ENCODE results near the gene BIRC6. TPM values are rescaled to one million over a fixed set of nuclear protein-coding genes. Genes with fewer than 3 reads are reported as not detected.

The BIRC6 gene
- total and polyA plus RNA-seq, 5 donors from 2014 or later, result 18.9 to 176 (median 27.2) TPM

GRCh38 chr2:32572030-32572429, 215.2 kb downstream of the BIRC6 start:
- ATAC-seq (ENCODE audit: low read depth in 2 of 2) (no peak), DNase-seq (no peak)
- Histone ChIP-seq H3K27me3 (ENCODE audit: control insufficient read depth, insufficient read depth, low read length) (no peaks in the 10 kb centered on the region), H3K9me3 (ENCODE audit: control insufficient read depth in 2 of 2, low read length in 2 of 2) (no peaks in the 10 kb centered on the region), H3K4me1 (ENCODE audit: control insufficient read depth, insufficient read depth, low read length, poor library complexity, severe bottlenecking) (peaks cover 11% of the 10 kb centered on the region), H3K4me3 (ENCODE audit: low read depth, low read length) (peak overlapping the region; percentile 47), H3K27ac (ENCODE audit: insufficient read depth, low read length, poor library complexity, severe bottlenecking) (no peak overlapping the region), H3K36me3 (ENCODE audit: control insufficient read depth, insufficient read depth, low read length) (peaks cover 21% of the 10 kb centered on the region)
- Mint-ChIP-seq H3K27me3 (no peaks in the 10 kb centered on the region), H3K4me3 (peak overlapping the region in 1 of 4 donors; percentile 2), H3K27ac (peak overlapping the region in 1 of 3 donors; percentile 17), H3K9me3 (peaks cover 0 to 1% (median 0%) of the 10 kb centered on the region in 7 donors), H3K4me1 (peaks cover 30 to 44% (median 38%) of the 10 kb centered on the region in 4 donors), H3K36me3 (peaks cover 43% of the 10 kb centered on the region)

DNA sequence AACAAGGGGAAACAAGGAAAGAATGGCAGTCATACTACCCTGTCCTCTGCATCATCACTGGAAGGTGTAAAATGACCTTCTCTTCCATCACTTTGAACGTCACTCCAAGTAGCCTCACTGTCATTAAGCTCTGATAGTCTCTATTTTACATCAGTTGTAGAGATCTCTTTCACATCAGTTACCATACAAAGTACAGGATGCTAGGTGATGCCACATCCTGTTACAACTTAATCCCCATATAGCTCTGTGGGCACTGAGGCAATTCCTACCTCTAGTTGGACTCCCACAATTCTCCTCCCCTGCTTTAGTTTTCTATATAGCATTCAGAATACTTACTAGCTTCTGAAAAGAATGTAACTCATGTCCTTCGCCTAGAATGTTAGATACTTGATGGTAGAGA, 215.9 kb downstream of the BIRC6 start:
- Histone ChIP-seq H3K4me3 (ENCODE audit: low read depth, low read length) (peak overlapping the region; percentile 47), H3K27ac (ENCODE audit: insufficient read depth, low read length, poor library complexity, severe bottlenecking) (no peak overlapping the region), H3K36me3 (ENCODE audit: control insufficient read depth, insufficient read depth, low read length) (peaks cover 24% of the 10 kb centered on the region), H3K27me3 (ENCODE audit: control insufficient read depth, insufficient read depth, low read length) (no peaks in the 10 kb centered on the region), H3K9me3 (ENCODE audit: control insufficient read depth in 2 of 2, low read length in 2 of 2) (no peaks in the 10 kb centered on the region), H3K4me1 (ENCODE audit: control insufficient read depth, insufficient read depth, low read length, poor library complexity, severe bottlenecking) (peaks cover 11% of the 10 kb centered on the region)
- Mint-ChIP-seq H3K27ac (peak overlapping the region; percentile 21 to 64 (median 48)), H3K36me3 (peaks cover 39% of the 10 kb centered on the region), H3K9me3 (peaks cover 0 to 1% (median 0%) of the 10 kb centered on the region in 7 donors), H3K27me3 (no peaks in the 10 kb centered on the region), H3K4me1 (peaks cover 26 to 46% (median 36%) of the 10 kb centered on the region in 4 donors), H3K4me3 (peak overlapping the region in 2 of 4 donors; percentile 2 to 55)
- DNase-seq (peak in 1 of 3 donors; percentile 54), ATAC-seq (ENCODE audit: low read depth in 2 of 2) (peak; percentile 53 to 65)

- Histone ChIP-seq H3K9me3 (ENCODE audit: control insufficient read depth in 2 of 2, low read length in 2 of 2) (no peaks in the 10 kb centered on the region), H3K4me1 (ENCODE audit: control insufficient read depth, insufficient read depth, low read length, poor library complexity, severe bottlenecking) (peaks cover 17% of the 10 kb centered on the region), H3K27me3 (ENCODE audit: control insufficient read depth, insufficient read depth, low read length) (no peaks in the 10 kb centered on the region), H3K36me3 (ENCODE audit: control insufficient read depth, insufficient read depth, low read length) (peaks cover 15% of the 10 kb centered on the region), H3K27ac (ENCODE audit: insufficient read depth, low read length, poor library complexity, severe bottlenecking) (peak overlapping the region; percentile 58), H3K4me3 (ENCODE audit: low read depth, low read length) (peak overlapping the region; percentile 37)
- Mint-ChIP-seq H3K4me3 (peak overlapping the region in 1 of 4 donors; percentile 2), H3K27me3 (no peaks in the 10 kb centered on the region), H3K36me3 (peaks cover 30% of the 10 kb centered on the region), H3K9me3 (no peaks in the 10 kb centered on the region), H3K4me1 (peaks cover 26 to 48% (median 29%) of the 10 kb centered on the region in 4 donors), H3K27ac (peak overlapping the region; percentile 62 to 78 (median 68))
- ATAC-seq (ENCODE audit: low read depth in 2 of 2) (peak; percentile 85 to 95), DNase-seq (peak in 2 of 3 donors; percentile 31 to 85)
These were observed 235.0 kb downstream of the BIRC6 start for GRCh38 chr2:32591669-32592463.

- ATAC-seq (ENCODE audit: low read depth in 2 of 2), result no peak
- no peaks in the 10 kb centered on the region for H3K9me3 Mint-ChIP-seq
- H3K36me3 ChIP-seq (ENCODE audit: control insufficient read depth, insufficient read depth, low read length), result peaks cover 34% of the 10 kb centered on the region
These were observed 237.8 kb downstream of the BIRC6 start for GRCh38 chr2:32594573-32594972.

DNA sequence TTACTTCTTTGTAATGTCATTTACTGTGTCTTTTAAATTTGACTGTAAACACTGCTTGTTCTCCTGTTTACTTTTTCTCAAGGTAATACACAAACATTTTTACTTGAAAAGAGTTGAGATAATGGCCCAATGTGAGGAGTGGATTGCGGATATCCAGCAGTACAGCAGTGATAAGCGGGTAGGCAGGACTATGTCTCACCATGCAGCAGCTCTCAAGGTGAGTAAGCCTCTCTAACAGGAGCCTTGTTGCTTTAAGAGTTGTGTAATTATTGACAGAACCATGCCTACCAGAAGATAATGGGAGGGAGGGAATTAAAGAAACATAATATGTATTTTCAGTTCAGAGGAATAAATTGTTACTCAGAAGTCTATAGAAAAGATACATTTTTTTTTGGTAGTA, 254.5 kb downstream of the BIRC6 start:
- Mint-ChIP-seq H3K27ac (no peak overlapping the region), H3K36me3 (peaks cover 39% of the 10 kb centered on the region), H3K9me3 (peaks cover 0 to 1% (median 0%) of the 10 kb centered on the region in 7 donors), H3K27me3 (peaks cover 4% of the 10 kb centered on the region), H3K4me1 (peaks cover 0 to 10% (median 4%) of the 10 kb centered on the region in 4 donors), H3K4me3 (no peak overlapping the region)
- Histone ChIP-seq H3K36me3 (ENCODE audit: control insufficient read depth, insufficient read depth, low read length) (peaks cover 80% of the 10 kb centered on the region), H3K4me3 (ENCODE audit: low read depth, low read length) (no peak overlapping the region), H3K9me3 (ENCODE audit: control insufficient read depth in 2 of 2, low read length in 2 of 2) (no peaks in the 10 kb centered on the region), H3K27me3 (ENCODE audit: control insufficient read depth, insufficient read depth, low read length) (no peaks in the 10 kb centered on the region), H3K4me1 (ENCODE audit: control insufficient read depth, insufficient read depth, low read length, poor library complexity, severe bottlenecking) (no peaks in the 10 kb centered on the region), H3K27ac (ENCODE audit: insufficient read depth, low read length, poor library complexity, severe bottlenecking) (no peak overlapping the region)
- DNase-seq (no peak), ATAC-seq (ENCODE audit: low read depth in 2 of 2) (no peak)

More at GRCh38 chr2:32594573-32594972, 237.8 kb downstream of the BIRC6 start:
- Mint-ChIP-seq H3K36me3 (peaks cover 38% of the 10 kb centered on the region), H3K27me3 (no peaks in the 10 kb centered on the region), H3K4me1 (peaks cover 19 to 36% (median 26%) of the 10 kb centered on the region in 4 donors), H3K27ac (no peak overlapping the region), H3K4me3 (no peak overlapping the region)
- H3K27ac ChIP-seq (ENCODE audit: insufficient read depth, low read length, poor library complexity, severe bottlenecking), result no peak overlapping the region
- no peak for DNase-seq
- no peak overlapping the region for H3K4me3 ChIP-seq (ENCODE audit: low read depth, low read length)
- H3K9me3 ChIP-seq (ENCODE audit: control insufficient read depth in 2 of 2, low read length in 2 of 2), result no peaks in the 10 kb centered on the region
- no peaks in the 10 kb centered on the region for H3K27me3 ChIP-seq (ENCODE audit: control insufficient read depth, insufficient read depth, low read length)
- H3K4me1 ChIP-seq (ENCODE audit: control insufficient read depth, insufficient read depth, low read length, poor library complexity, severe bottlenecking), result peaks cover 17% of the 10 kb centered on the region

GRCh38 chr2:32611771-32612170, 254.9 kb downstream of the BIRC6 start:
- Mint-ChIP-seq H3K27ac (no peak overlapping the region), H3K4me3 (no peak overlapping the region), H3K27me3 (peaks cover 4% of the 10 kb centered on the region), H3K36me3 (peaks cover 39% of the 10 kb centered on the region), H3K9me3 (peaks cover 0 to 1% (median 0%) of the 10 kb centered on the region in 7 donors), H3K4me1 (peaks cover 0 to 10% (median 4%) of the 10 kb centered on the region in 4 donors)
- no peaks in the 10 kb centered on the region for H3K27me3 ChIP-seq (ENCODE audit: control insufficient read depth, insufficient read depth, low read length)
- no peak for ATAC-seq (ENCODE audit: low read depth in 2 of 2)
- no peak for DNase-seq
- no peaks in the 10 kb centered on the region for H3K9me3 ChIP-seq (ENCODE audit: control insufficient read depth in 2 of 2, low read length in 2 of 2)
- no peaks in the 10 kb centered on the region for H3K4me1 ChIP-seq (ENCODE audit: control insufficient read depth, insufficient read depth, low read length, poor library complexity, severe bottlenecking)
- H3K27ac ChIP-seq (ENCODE audit: insufficient read depth, low read length, poor library complexity, severe bottlenecking), result no peak overlapping the region
- peaks cover 81% of the 10 kb centered on the region for H3K36me3 ChIP-seq (ENCODE audit: control insufficient read depth, insufficient read depth, low read length)
- no peak overlapping the region for H3K4me3 ChIP-seq (ENCODE audit: low read depth, low read length)

DNA sequence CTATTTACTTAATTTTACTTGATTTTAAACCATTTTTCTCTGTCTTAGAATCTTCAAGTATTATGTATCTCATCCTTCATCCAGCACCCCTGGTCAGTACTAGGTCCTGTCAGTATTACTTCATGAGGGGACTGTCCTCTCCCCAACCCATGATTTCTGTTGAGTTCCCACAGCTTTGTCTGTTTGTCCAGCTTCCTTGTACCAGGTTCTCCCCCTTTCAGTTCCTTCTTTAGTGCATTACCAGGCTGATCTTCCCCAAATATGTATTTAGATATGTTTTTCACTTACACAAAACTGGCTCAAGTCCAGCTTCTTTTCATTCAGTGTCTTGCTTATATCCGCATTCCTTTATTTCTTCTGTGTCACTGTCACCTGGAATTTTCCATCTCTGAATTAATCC, 257.3 kb downstream of the BIRC6 start:
- H3K4me1 Mint-ChIP-seq, result peaks cover 4 to 14% (median 9%) of the 10 kb centered on the region in 4 donors
- ATAC-seq (ENCODE audit: low read depth in 2 of 2) (no peak), DNase-seq (no peak)
- H3K27ac ChIP-seq (ENCODE audit: insufficient read depth, low read length, poor library complexity, severe bottlenecking), result no peak overlapping the region
- H3K36me3 Mint-ChIP-seq, result peaks cover 42% of the 10 kb centered on the region
- no peak overlapping the region for H3K4me3 ChIP-seq (ENCODE audit: low read depth, low read length)
- H3K36me3 ChIP-seq (ENCODE audit: control insufficient read depth, insufficient read depth, low read length), result peaks cover 78% of the 10 kb centered on the region
- H3K9me3 ChIP-seq (ENCODE audit: control insufficient read depth in 2 of 2, low read length in 2 of 2), result no peaks in the 10 kb centered on the region
- H3K27me3 Mint-ChIP-seq, result peaks cover 4% of the 10 kb centered on the region
- peaks cover 0 to 1% (median 0%) of the 10 kb centered on the region in 7 donors for H3K9me3 Mint-ChIP-seq
- no peaks in the 10 kb centered on the region for H3K4me1 ChIP-seq (ENCODE audit: control insufficient read depth, insufficient read depth, low read length, poor library complexity, severe bottlenecking)
- no peaks in the 10 kb centered on the region for H3K27me3 ChIP-seq (ENCODE audit: control insufficient read depth, insufficient read depth, low read length)
- peak overlapping the region in 1 of 3 donors; percentile 80 for H3K27ac Mint-ChIP-seq
- H3K4me3 Mint-ChIP-seq, result no peak overlapping the region

Data from CD4-positive, CD25-positive, alpha-beta regulatory T cell (primary cell).